CD14-positive monocyte (primary cell): ENCODE results near the gene C9orf152. TPM values are rescaled to one million over a fixed set of nuclear protein-coding genes. Genes with fewer than 3 reads are reported as not detected.

Experiments
- DNase-seq, 3 donors: peaks; one replicate each; pipeline ENCODE4 v3.0.0-alpha.2; 2011 to 2022
- H2AFZ ChIP-seq: 2 replicates; pipeline ENCODE4 v1.6.0; 2012; ENCODE audit warnings: mild to moderate bottlenecking, low read depth, low read length, inconsistent platforms; ENCODE audit not compliant: insufficient read depth, poor library complexity, severe bottlenecking
- H3K27ac ChIP-seq, 2 donors: 1 replicate in 1 of 2; 2 replicates in 1 of 2; pipeline ENCODE4 v1.5.1; 2012 to 2013; ENCODE audit warnings: low read length in 2 of 2, control low read depth in 1 of 2, inconsistent platforms in 1 of 2, low read depth in 1 of 2, mild to moderate bottlenecking in 1 of 2
- H3K27me3 ChIP-seq, 2 donors: one replicate each; pipeline versions ENCODE4 v1.6.0 to v1.6.1; 2011 to 2013; ENCODE audit warnings: low read length in 2 of 2; ENCODE audit not compliant: control insufficient read depth in 2 of 2, insufficient read depth in 2 of 2
- H3K36me3 ChIP-seq, 2 donors: replicated peaks in 1 of 2; 1 replicate in 1 of 2; 2 replicates in 1 of 2; pipeline versions ENCODE4 v1.5.1 to v1.6.1; 2012 to 2013; ENCODE audit warnings: low read length in 2 of 2, control low read depth in 1 of 2, inconsistent platforms in 1 of 2, mild to moderate bottlenecking in 1 of 2; ENCODE audit not compliant: insufficient read depth in 2 of 2, control insufficient read depth in 1 of 2
- H3K4me1 ChIP-seq, 2 donors: 1 replicate in 1 of 2; 2 replicates in 1 of 2; pipeline versions ENCODE4 v1.5.1 to v1.6.1; 2012 to 2013; ENCODE audit warnings: low read length in 2 of 2, control low read depth in 1 of 2, inconsistent platforms in 1 of 2, mild to moderate bottlenecking in 1 of 2, moderate library complexity in 1 of 2; ENCODE audit not compliant: insufficient read depth in 2 of 2, control insufficient read depth in 1 of 2
- H3K4me2 ChIP-seq: replicated peaks from 2 replicates; pipeline ENCODE3; 2012; ENCODE audit warnings: low read length, moderate library complexity, mild to moderate bottlenecking; ENCODE audit not compliant: poor library complexity, severe bottlenecking; ENCODE audit errors: extremely low read depth
- H3K4me3 ChIP-seq, 3 experiments: fragments of 200-600 bp in 1 of 3; sonication (generic) in 1 of 3; replicated peaks in 1 of 3; 1 replicate in 2 of 3; 2 replicates in 1 of 3; pipeline ENCODE4 v1.5.1; 2011 to 2013; ENCODE audit warnings: low read length in 3 of 3, mild to moderate bottlenecking in 3 of 3, control low read depth in 2 of 3, low read depth in 2 of 3, inconsistent platforms in 1 of 3, moderate library complexity in 1 of 3
- H3K79me2 ChIP-seq: 2 replicates; pipeline ENCODE4 v1.6.0; 2012; ENCODE audit warnings: mild to moderate bottlenecking, control low read depth, inconsistent platforms, low read length, moderate library complexity; ENCODE audit not compliant: insufficient read depth
- H3K9ac ChIP-seq: 2 replicates; pipeline ENCODE4 v1.6.0; 2017; ENCODE audit warnings: low read length, mild to moderate bottlenecking; ENCODE audit not compliant: insufficient read depth, poor library complexity, severe bottlenecking
- H3K9me3 ChIP-seq, 2 donors: replicated peaks in 1 of 2; 1 replicate in 1 of 2; 2 replicates in 1 of 2; pipeline versions ENCODE4 v1.5.1 to v1.6.1; 2012 to 2013; ENCODE audit warnings: low read length in 2 of 2, control low read depth in 1 of 2; ENCODE audit not compliant: control insufficient read depth in 1 of 2, insufficient read depth in 1 of 2
- H4K20me1 ChIP-seq: 2 replicates; pipeline ENCODE4 v1.6.0; 2012; ENCODE audit warnings: mild to moderate bottlenecking, low read length, control low read depth, moderate library complexity; ENCODE audit not compliant: insufficient read depth
- H3K27ac Mint-ChIP-seq, 7 donors: one replicate each; pipeline ENCODE4 v1.8.0; 2020; ENCODE audit warnings: mild to moderate bottlenecking in 7 of 7, mixed read lengths in 7 of 7, moderate library complexity in 6 of 7, inconsistent platforms in 2 of 7
- H3K27me3 Mint-ChIP-seq, 3 donors: one replicate each; pipeline ENCODE4 v1.8.0; 2021 to 2022; ENCODE audit warnings: low read depth in 3 of 3, mild to moderate bottlenecking in 3 of 3, mixed read lengths in 3 of 3, moderate library complexity in 3 of 3, inconsistent platforms in 1 of 3
- H3K36me3 Mint-ChIP-seq, 2 donors: one replicate each; pipeline ENCODE4 v1.8.0; 2020; ENCODE audit warnings: mixed read lengths in 2 of 2, inconsistent platforms in 1 of 2, mild to moderate bottlenecking in 1 of 2
- H3K4me1 Mint-ChIP-seq: one replicate; pipeline ENCODE4 v1.8.0; 2020; ENCODE audit warnings: mild to moderate bottlenecking, mixed read lengths
- H3K4me3 Mint-ChIP-seq, 2 donors: one replicate each; pipeline ENCODE4 v1.8.0; 2020; ENCODE audit warnings: mild to moderate bottlenecking in 2 of 2, mixed read lengths in 2 of 2, moderate library complexity in 1 of 2
- H3K9me3 Mint-ChIP-seq, 7 donors: one replicate each; pipeline ENCODE4 v1.8.0; 2020 to 2022; ENCODE audit warnings: mixed read lengths in 7 of 7, mild to moderate bottlenecking in 6 of 7, moderate library complexity in 6 of 7, inconsistent platforms in 2 of 7
- WGBS: methylation state at CpG from one replicate; pipeline ENCODE4 v1.1.5; 2013; ENCODE audit warnings: missing lambda C conversion rate; ENCODE audit not compliant: insufficient coverage; 5-methylcytosine and 5-hydroxymethylcytosine counted together
- intact Hi-C, 2 donors: fragments of 100-400 bp; cut with micrococcal nuclease; formaldehyde crosslinking; loops; one replicate each; pipeline versions ENCODE4 v1.15.0 to v1.15.1; 2023
- polyA plus RNA-seq, 3 donors: library from polyadenylated mRNA; depleted of rRNA in 1 of 3; unstranded in 2 of 3; stranded (reverse) in 1 of 3; fragments of 300-500 nt in 2 of 3; fragments of >200 nt in 1 of 3; fragmentation: Illumina TruSeq in 2 of 3; gene quantifications; 1 replicate in 2 of 3; 2 replicates in 1 of 3; pipeline ENCODE4 v1.2.3, GENCODE V29; 2012 to 2021
- TF ChIP-seq, protein P1 (sequence below): fragments of 200-600 bp; IDR thresholded peaks from one replicate; pipeline ENCODE4 v1.8.0; 2022; ENCODE audit warnings: antibody characterized with exemption, mild to moderate bottlenecking

The C9orf152 gene
- polyA plus RNA-seq, 3 donors = not detected

GRCh38 chr9:110241260-110241857 is 33.4 kb upstream of the C9orf152 start:
- no peak for DNase-seq
- no CpG with 5 or more reads among the region's 3 CpGs for WGBS
- TF ChIP-seq, protein P1, sequence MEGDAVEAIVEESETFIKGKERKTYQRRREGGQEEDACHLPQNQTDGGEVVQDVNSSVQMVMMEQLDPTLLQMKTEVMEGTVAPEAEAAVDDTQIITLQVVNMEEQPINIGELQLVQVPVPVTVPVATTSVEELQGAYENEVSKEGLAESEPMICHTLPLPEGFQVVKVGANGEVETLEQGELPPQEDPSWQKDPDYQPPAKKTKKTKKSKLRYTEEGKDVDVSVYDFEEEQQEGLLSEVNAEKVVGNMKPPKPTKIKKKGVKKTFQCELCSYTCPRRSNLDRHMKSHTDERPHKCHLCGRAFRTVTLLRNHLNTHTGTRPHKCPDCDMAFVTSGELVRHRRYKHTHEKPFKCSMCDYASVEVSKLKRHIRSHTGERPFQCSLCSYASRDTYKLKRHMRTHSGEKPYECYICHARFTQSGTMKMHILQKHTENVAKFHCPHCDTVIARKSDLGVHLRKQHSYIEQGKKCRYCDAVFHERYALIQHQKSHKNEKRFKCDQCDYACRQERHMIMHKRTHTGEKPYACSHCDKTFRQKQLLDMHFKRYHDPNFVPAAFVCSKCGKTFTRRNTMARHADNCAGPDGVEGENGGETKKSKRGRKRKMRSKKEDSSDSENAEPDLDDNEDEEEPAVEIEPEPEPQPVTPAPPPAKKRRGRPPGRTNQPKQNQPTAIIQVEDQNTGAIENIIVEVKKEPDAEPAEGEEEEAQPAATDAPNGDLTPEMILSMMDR = no peak
- Mint-ChIP-seq H3K36me3 (peaks cover 16 to 29% of the 10 kb centered on the region in 2 donors), H3K27me3 (no peaks in the 10 kb centered on the region), H3K4me3 (no peak overlapping the region), H3K27ac (no peak overlapping the region), H3K9me3 (peaks cover 0 to 1% (median 0%) of the 10 kb centered on the region in 7 donors), H3K4me1 (peaks cover 9% of the 10 kb centered on the region)
- no peaks in the 10 kb centered on the region for H3K27me3 ChIP-seq
- H3K4me2 ChIP-seq = no peak overlapping the region
- no peak overlapping the region for H3K9ac ChIP-seq
- H4K20me1 ChIP-seq = no peaks in the 10 kb centered on the region
- H3K9me3 ChIP-seq = no peaks in the 10 kb centered on the region
- H3K79me2 ChIP-seq = no peaks in the 10 kb centered on the region
- peaks cover 3 to 8% of the 10 kb centered on the region in 2 donors for H3K4me1 ChIP-seq
- intact Hi-C loops = no loop called here
- H3K27ac ChIP-seq = no peak overlapping the region
- peaks cover 28 to 37% of the 10 kb centered on the region in 2 donors for H3K36me3 ChIP-seq
- H3K4me3 ChIP-seq = no peak overlapping the region
- no peak overlapping the region for H2AFZ ChIP-seq

- intact Hi-C loops = no loop called here
- no peaks in the 10 kb centered on the region for H3K27me3 ChIP-seq
- H2AFZ ChIP-seq = no peak overlapping the region
- TF ChIP-seq, protein P1 = no peak
- no peak overlapping the region for H3K4me2 ChIP-seq
- peaks cover 0 to 4% of the 10 kb centered on the region in 2 donors for H3K9me3 ChIP-seq
- Mint-ChIP-seq H3K4me1 (peaks cover 9% of the 10 kb centered on the region), H3K4me3 (no peak overlapping the region), H3K36me3 (peaks cover 9 to 25% of the 10 kb centered on the region in 2 donors), H3K27me3 (no peaks in the 10 kb centered on the region), H3K9me3 (peaks cover 0 to 9% (median 5%) of the 10 kb centered on the region in 7 donors), H3K27ac (no peak overlapping the region)
- DNase-seq = no peak
- H3K36me3 ChIP-seq = peaks cover 25 to 29% of the 10 kb centered on the region in 2 donors
- H3K9ac ChIP-seq = no peak overlapping the region
- no peak overlapping the region for H3K4me3 ChIP-seq
- no peak overlapping the region for H3K27ac ChIP-seq
- H3K79me2 ChIP-seq = no peaks in the 10 kb centered on the region
- no peaks in the 10 kb centered on the region for H4K20me1 ChIP-seq
- no CpG with 5 or more reads among the region's 1 CpG for WGBS
- peaks cover 3 to 8% of the 10 kb centered on the region in 2 donors for H3K4me1 ChIP-seq
Measured at GRCh38 chr9:110240198-110240597, 32.2 kb upstream of the C9orf152 start.
